ENCODE measurements around the gene CCDC33.

- TF ChIP-seq CTCF (conservative IDR thresholded peaks at IDR 0.05; ENCODE audit: low read depth, low read length) (peak; percentile 82), EZH2 (IDR thresholded peaks at IDR 0.05; ENCODE audit: low read length, unreplicated experiment) (no peak), EZH2phosphoT487 (IDR thresholded peaks at IDR 0.05; ENCODE audit: borderline replicate concordance, low read length) (no peak)
Observed at GRCh38 chr15:74375303-74375693, 139.2 kb downstream of the CCDC33 start.

All from PC-3 (cell line).